ENCODE measurements around the gene TMEM178A.

- no peak for TF ChIP-seq CTCF (IDR thresholded peaks at IDR 0.05)
- no peak for TF ChIP-seq EZH2 (IDR thresholded peaks at IDR 0.05; ENCODE audit: borderline replicate concordance, insufficient read depth, low read depth, low read length, poor library complexity, severe bottlenecking)
These were observed 2.4 kb upstream of the TMEM178A start for GRCh38 chr2:39663187-39663930.

Measured in B cell (primary cell).